SJSA1 (cell line): Measurements from ENCODE around the gene ADAMTS6. TPM values are rescaled to one million over a fixed set of nuclear protein-coding genes. Genes with fewer than 3 reads are reported as not detected.

Experiments used
- DNase-seq, 2 experiments: peaks; one replicate each; pipeline ENCODE4 v3.0.0-alpha.2; 2015 to 2020; ENCODE audit warnings: low spot score in 2 of 2, low read depth in 1 of 2
- H3K27ac ChIP-seq: fragments of 250-450 bp; sonication (Bioruptor Pico); 2 replicates; pipeline ENCODE4 v1.5.1; 2020; ENCODE audit warnings: mild to moderate bottlenecking, moderate library complexity
- H3K27me3 ChIP-seq: fragments of 250-450 bp; sonication (Bioruptor Pico); replicated peaks from 2 replicates; pipeline ENCODE4 v1.5.1; 2020; ENCODE audit warnings: mild to moderate bottlenecking, moderate library complexity
- H3K36me3 ChIP-seq: fragments of 250-450 bp; sonication (Bioruptor Pico); 2 replicates; pipeline ENCODE4 v1.5.1; 2020; ENCODE audit warnings: mild to moderate bottlenecking
- H3K4me1 ChIP-seq: fragments of 250-450 bp; sonication (Bioruptor Pico); replicated peaks from 2 replicates; pipeline ENCODE4 v1.6.1; 2021; ENCODE audit warnings: mild to moderate bottlenecking
- H3K4me3 ChIP-seq: fragments of 250-450 bp; sonication (Bioruptor Pico); 2 replicates; pipeline ENCODE4 v1.5.1; 2020; ENCODE audit warnings: mild to moderate bottlenecking
- H3K9me3 ChIP-seq: fragments of 250-450 bp; sonication (Bioruptor Pico); replicated peaks from 2 replicates; pipeline ENCODE4 v1.5.1; 2020; ENCODE audit warnings: mild to moderate bottlenecking
- total RNA-seq: library from RNA; depleted of rRNA; stranded (reverse); fragments of >200 nt; shearing (Covaris generic); gene quantifications from 2 replicates; pipeline ENCODE4 v1.2.3, GENCODE V29; 2014

The ADAMTS6 gene
- total RNA-seq, 1 experiment from 2014 or later: 4.1 TPM

DNA sequence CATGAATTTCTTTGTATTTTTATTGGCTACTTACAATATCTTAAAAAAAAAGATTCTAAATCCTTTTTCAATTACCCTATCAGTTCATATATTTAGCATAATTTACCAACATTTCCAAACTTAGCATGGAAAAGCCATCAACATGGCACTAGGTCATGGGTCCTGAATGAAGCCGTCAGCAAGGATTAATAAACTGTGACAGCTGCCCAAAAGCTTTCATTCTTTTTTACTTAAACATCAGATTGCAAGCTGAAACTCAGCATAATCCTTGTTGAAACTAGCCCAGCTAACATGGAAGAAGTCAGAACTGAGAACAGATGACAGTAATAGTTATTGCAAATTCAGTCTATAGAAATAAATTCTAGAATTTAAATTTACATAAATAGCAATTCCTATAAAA is 209.8 kb downstream of the ADAMTS6 start:
- no peak for DNase-seq
- no peaks in the 10 kb centered on the region for H3K27me3 ChIP-seq
- no peak overlapping the region for H3K27ac ChIP-seq
- H3K4me3 ChIP-seq: no peak overlapping the region
- no peaks in the 10 kb centered on the region for H3K4me1 ChIP-seq
- no peaks in the 10 kb centered on the region for H3K9me3 ChIP-seq
- no peaks in the 10 kb centered on the region for H3K36me3 ChIP-seq

DNA sequence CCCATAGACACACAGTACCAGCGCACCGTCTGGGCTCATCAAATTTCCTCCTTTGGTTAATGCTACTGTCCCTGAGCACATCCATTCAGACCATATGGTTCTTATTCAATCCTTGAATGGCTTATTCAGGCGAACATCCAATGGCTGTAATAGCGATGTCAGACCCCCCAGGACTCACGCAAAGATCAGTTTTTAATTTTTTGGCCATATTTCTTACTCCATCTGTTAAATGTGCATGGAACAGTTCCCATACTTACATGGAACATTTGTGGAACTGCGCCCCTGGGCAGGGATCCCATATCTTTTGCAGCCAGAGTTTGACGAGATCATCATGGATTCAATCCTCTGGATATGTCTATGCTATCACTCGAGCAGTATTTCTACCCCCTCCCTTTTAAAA is 213.2 kb downstream of the ADAMTS6 start:
- H3K27me3 ChIP-seq: no peaks in the 10 kb centered on the region
- H3K4me1 ChIP-seq: no peaks in the 10 kb centered on the region
- no peaks in the 10 kb centered on the region for H3K9me3 ChIP-seq
- H3K4me3 ChIP-seq: no peak overlapping the region
- H3K36me3 ChIP-seq: no peaks in the 10 kb centered on the region
- DNase-seq: no peak
- H3K27ac ChIP-seq: no peak overlapping the region

DNA sequence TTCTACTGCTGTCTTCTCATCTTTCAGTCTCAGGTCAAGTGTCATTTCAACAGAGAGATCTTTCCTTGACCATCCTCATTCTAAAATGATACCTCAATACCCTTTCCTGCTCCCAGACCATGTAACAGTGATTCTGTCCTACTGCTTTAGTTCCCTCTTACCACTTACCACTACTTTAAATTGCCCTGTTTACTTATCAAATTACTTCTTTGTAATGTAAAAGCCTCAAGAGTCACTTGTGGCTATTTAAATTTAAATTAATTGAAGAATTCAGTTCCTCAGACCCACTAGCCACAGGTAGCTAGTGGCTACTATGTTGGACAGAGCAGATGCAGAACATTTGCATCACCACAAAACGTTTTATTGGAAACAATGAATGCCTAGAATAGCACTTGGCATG is 217.3 kb downstream of the ADAMTS6 start:
- Histone ChIP-seq H3K4me3 (no peak overlapping the region), H3K4me1 (peaks cover 11% of the 10 kb centered on the region), H3K27me3 (no peaks in the 10 kb centered on the region), H3K36me3 (no peaks in the 10 kb centered on the region), H3K27ac (no peak overlapping the region), H3K9me3 (no peaks in the 10 kb centered on the region)
- no peak for DNase-seq

DNA sequence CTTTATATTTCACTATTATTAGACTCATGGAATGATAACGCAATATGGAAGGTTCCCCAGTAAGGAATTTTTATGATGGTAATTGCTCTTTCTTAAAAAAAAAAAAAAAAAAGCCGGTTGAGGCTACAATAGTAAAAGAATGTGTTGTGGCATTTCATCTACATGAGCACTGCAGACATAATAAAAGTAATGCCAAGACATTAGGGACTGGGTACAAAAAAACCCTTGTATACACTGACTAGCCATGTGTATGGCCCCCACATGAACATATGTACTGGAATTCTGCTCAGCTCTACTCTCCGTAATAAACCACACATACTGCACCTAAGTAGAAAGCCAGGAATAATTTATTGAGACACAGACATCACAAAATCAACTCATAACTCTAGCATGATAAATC is 218.4 kb downstream of the ADAMTS6 start:
- Histone ChIP-seq H3K9me3 (no peaks in the 10 kb centered on the region), H3K4me3 (no peak overlapping the region), H3K4me1 (peaks cover 11% of the 10 kb centered on the region), H3K36me3 (no peaks in the 10 kb centered on the region), H3K27ac (no peak overlapping the region), H3K27me3 (no peaks in the 10 kb centered on the region)
- DNase-seq: no peak

DNA sequence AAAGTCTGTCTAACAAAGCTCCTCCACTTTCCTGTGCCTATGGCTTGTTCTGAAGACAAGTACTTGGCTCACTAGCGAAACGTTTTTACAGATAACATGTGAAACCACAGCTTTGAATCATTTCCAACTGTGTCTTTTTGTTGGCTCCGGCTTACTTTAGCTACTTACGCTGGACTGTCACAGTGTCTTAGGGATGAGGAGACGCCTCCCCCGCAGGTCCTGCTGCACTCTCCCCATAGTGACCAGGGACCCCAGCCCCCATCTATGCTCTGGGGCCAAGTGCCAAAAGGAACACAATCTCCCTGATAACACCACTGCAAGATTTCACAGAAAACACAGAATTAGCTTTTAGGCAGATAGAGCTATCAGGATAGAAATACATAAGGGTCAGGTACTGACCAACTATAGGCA is 219.1 kb downstream of the ADAMTS6 start:
- H3K27ac ChIP-seq: no peak overlapping the region
- H3K4me1 ChIP-seq: peaks cover 11% of the 10 kb centered on the region
- H3K27me3 ChIP-seq: no peaks in the 10 kb centered on the region
- H3K4me3 ChIP-seq: no peak overlapping the region
- no peaks in the 10 kb centered on the region for H3K36me3 ChIP-seq
- DNase-seq: peak in 1 of 2 experiments; percentile 37
- H3K9me3 ChIP-seq: no peaks in the 10 kb centered on the region

DNA sequence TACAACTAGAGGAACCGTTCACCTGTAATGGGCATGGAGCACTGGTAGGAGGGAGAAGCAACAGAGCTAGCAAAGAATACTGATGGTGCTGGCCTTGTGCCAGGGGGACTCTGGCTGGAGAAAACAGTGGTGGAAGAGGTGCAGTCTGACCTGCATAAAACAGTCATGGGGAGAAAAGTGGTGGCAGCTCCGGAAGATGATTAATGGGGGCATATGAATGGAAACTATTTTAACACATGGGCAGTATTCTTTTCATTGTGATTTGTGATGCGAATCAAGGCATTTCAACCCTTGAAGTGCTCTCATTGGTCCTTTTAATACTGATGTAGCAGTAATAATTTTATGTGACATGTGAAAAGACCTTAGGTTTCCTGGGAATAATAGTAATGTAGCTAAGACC is 219.6 kb downstream of the ADAMTS6 start:
- Histone ChIP-seq H3K4me1 (peaks cover 11% of the 10 kb centered on the region), H3K36me3 (no peaks in the 10 kb centered on the region), H3K9me3 (no peaks in the 10 kb centered on the region), H3K4me3 (no peak overlapping the region), H3K27ac (no peak overlapping the region), H3K27me3 (no peaks in the 10 kb centered on the region)
- peak in 1 of 2 experiments; percentile 2 for DNase-seq

DNA sequence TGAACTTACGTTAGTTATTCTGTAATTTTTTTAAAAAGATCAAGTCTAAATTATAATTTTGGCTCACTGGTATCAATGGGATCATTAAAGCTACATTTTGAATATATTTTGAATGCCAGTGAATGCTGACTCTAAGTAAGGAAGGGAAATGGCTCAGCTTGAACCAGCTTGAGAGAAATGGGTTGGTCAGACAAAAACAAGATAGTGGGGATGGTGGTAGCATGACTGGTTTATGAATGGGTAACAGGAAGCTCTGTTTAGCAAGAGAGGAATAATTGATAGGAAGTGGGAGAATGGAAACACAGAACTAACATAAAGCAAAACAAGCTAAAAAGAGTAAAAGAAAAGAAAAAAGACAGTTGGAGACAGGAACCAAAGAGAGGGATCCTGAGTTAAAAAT is 220.2 kb downstream of the ADAMTS6 start:
- H3K27me3 ChIP-seq: no peaks in the 10 kb centered on the region
- no peak for DNase-seq
- peaks cover 11% of the 10 kb centered on the region for H3K4me1 ChIP-seq
- no peaks in the 10 kb centered on the region for H3K36me3 ChIP-seq
- no peak overlapping the region for H3K4me3 ChIP-seq
- H3K9me3 ChIP-seq: no peaks in the 10 kb centered on the region
- H3K27ac ChIP-seq: no peak overlapping the region

DNA sequence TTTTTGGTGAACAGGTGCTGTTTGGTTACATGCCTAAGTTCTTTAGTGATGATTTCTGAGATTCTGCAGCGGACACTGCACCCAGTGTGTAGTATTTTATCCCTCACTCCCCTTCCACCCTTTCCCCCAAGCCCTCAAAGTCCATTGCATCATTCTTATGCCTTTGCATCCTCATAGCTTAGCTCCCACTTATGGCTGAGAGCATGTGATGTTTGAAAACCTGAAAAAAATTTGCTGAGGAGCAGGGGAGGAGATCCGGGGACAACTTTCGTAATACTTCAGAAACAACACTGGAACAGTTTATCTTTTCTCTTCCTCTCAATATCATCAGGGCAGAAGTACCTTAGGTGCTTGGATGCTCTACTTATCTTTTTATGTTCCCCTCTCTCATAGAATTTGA is 226.4 kb downstream of the ADAMTS6 start:
- Histone ChIP-seq H3K27me3 (no peaks in the 10 kb centered on the region), H3K4me3 (no peak overlapping the region), H3K9me3 (no peaks in the 10 kb centered on the region), H3K4me1 (no peaks in the 10 kb centered on the region), H3K36me3 (no peaks in the 10 kb centered on the region), H3K27ac (no peak overlapping the region)
- DNase-seq: no peak

DNA sequence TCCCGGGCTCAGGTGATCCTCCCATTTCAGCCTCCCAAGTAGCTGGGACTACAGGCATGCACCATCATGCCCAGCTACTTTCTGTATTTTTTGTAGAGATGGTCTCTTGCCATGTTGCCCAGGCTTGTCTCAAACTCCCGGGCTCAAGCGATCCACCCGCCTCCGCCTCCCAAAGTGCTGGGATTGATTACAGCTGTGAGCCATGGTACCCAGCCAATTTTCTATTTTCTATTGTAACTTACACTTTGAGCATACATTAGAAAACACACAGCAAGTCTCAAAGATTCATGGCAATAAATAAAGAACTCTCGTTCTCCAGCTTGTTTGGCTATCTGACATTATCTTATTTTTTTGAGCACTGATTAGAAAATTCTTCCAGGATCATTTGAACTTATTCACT is 228.7 kb downstream of the ADAMTS6 start:
- H3K27ac ChIP-seq: no peak overlapping the region
- no peaks in the 10 kb centered on the region for H3K4me1 ChIP-seq
- H3K27me3 ChIP-seq: no peaks in the 10 kb centered on the region
- H3K4me3 ChIP-seq: no peak overlapping the region
- H3K9me3 ChIP-seq: no peaks in the 10 kb centered on the region
- no peak for DNase-seq
- H3K36me3 ChIP-seq: no peaks in the 10 kb centered on the region

DNA sequence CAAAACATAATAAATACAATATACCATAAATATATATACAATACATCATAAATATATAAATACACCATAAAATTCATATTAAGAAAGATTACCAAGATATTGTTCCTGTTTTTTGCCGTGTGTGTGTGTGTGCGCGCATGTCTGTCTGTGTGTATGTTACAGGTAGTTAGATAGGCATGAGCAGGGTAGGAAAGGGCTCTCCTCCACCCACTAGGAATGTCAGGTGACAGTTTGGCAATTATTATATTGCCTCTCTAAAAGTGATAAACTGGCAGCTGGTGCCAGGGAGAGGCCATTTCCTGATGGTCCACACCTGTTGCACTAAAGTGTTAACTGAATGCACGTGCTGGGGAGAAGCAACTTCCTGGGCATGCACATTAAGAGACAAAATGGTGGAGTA is 232.8 kb downstream of the ADAMTS6 start:
- no peak for DNase-seq
- no peak overlapping the region for H3K4me3 ChIP-seq
- no peaks in the 10 kb centered on the region for H3K4me1 ChIP-seq
- no peaks in the 10 kb centered on the region for H3K36me3 ChIP-seq
- H3K9me3 ChIP-seq: no peaks in the 10 kb centered on the region
- no peak overlapping the region for H3K27ac ChIP-seq
- H3K27me3 ChIP-seq: no peaks in the 10 kb centered on the region

DNA sequence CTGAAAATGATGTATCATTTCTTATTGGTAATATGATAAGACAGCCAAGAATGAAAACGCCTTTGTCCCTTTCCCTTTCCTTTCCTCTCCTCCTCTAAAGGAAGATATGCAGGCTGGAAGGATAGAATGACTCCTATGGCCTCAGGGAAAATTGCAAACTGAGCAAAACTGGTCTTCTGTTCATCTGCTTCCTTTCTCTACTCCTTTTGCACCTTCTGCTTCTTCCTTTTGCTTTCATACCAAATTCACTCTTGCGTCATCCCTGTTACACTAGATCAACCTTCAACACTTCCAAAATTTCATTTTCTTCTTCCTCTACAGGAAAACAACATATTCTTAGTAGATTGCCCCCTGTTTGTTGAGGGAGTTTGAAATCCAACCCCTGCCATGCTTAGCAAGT is 234.1 kb downstream of the ADAMTS6 start:
- no peak for DNase-seq

DNA sequence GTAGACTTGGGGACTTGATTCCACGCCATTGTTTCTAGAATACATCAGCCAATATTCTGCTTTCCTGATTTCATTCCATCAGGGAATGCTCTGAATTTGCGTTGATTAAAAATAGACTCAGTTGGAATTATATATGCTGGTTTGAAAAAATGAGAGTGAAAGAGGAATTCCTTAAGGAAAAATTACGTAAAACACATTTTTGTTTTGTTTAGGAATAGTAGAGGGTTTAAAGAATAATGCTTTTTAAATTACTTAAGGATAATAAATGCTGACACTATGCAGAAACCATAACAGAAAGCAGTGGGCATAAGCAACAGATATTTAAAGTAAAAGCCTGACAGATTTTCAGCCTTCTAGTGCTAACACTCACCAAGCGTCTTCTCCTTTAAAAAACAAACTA is 235.0 kb downstream of the ADAMTS6 start:
- Histone ChIP-seq H3K27me3 (no peaks in the 10 kb centered on the region), H3K9me3 (no peaks in the 10 kb centered on the region), H3K4me3 (no peak overlapping the region), H3K4me1 (no peaks in the 10 kb centered on the region), H3K36me3 (no peaks in the 10 kb centered on the region), H3K27ac (no peak overlapping the region)
- DNase-seq: no peak

More for the DNA sequence above, 234.1 kb downstream of the ADAMTS6 start:
- Histone ChIP-seq H3K27ac (no peak overlapping the region), H3K4me1 (no peaks in the 10 kb centered on the region), H3K27me3 (no peaks in the 10 kb centered on the region), H3K36me3 (no peaks in the 10 kb centered on the region), H3K4me3 (no peak overlapping the region), H3K9me3 (no peaks in the 10 kb centered on the region)

DNA sequence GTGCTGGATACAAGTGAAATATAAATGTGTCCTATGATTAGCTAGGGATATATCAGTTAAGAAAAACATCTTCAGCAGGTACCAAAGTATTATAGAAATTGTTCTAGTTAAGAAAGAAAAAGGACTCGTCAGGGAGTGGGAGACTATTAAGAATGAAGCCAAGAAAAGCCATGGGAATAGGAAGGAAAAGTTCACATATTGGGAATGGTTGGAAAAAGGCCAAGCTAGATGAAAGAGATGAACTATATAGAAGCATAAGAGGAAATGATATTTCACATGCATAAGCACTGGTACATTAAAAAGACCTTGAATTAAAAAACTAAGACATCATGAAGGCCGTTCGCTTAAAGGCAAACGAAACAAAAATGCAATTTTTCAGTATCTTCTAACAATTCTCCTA is 237.7 kb downstream of the ADAMTS6 start:
- no peaks in the 10 kb centered on the region for H3K9me3 ChIP-seq
- no peak overlapping the region for H3K4me3 ChIP-seq
- DNase-seq: no peak
- no peaks in the 10 kb centered on the region for H3K36me3 ChIP-seq
- no peaks in the 10 kb centered on the region for H3K27me3 ChIP-seq
- H3K4me1 ChIP-seq: no peaks in the 10 kb centered on the region
- H3K27ac ChIP-seq: no peak overlapping the region

DNA sequence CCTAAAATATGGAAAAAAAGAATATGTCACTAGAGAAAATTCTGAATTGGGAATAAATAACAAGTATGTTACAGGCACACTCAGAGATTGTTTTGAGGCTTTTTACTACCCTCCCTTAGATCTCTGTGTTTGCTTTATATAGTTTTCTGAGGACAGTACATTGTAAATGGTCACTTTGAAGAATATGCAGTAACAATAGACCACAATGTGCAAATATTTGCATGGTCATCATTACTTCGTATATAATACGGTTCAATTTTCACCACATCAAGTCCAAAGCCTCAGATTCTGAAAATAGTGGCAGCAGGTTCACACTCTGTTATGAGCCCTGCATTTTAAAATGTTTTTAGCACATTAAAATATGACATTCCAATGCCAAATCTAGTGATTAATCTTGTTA is 238.6 kb downstream of the ADAMTS6 start:
- H3K4me3 ChIP-seq: no peak overlapping the region
- no peaks in the 10 kb centered on the region for H3K36me3 ChIP-seq
- no peak overlapping the region for H3K27ac ChIP-seq
- no peak for DNase-seq
- H3K9me3 ChIP-seq: no peaks in the 10 kb centered on the region
- no peaks in the 10 kb centered on the region for H3K27me3 ChIP-seq
- no peaks in the 10 kb centered on the region for H3K4me1 ChIP-seq

DNA sequence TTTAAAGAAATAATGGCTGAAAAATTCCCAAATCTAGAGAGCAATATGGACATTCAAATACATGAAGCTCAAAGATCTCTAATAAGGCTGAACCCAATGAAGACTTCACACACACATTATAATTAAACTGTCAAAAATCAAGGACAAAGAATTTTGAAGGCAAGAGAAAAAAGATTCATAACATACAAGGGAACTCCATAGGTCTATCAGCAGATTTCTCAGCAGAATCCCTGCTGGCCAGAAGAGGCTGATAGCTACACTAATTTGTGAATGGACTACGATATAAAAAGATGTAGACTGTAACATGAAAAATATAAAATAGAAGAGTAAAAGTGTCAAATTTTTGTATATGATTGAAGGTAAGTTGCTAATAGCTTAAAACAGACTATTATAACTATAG is 251.9 kb downstream of the ADAMTS6 start:
- Histone ChIP-seq H3K9me3 (0 out of 2 replicates have a peak, but pooled peaks cover 3% of the 10 kb centered on the region), H3K27ac (no peak overlapping the region), H3K27me3 (no peaks in the 10 kb centered on the region), H3K4me1 (no peaks in the 10 kb centered on the region), H3K36me3 (no peaks in the 10 kb centered on the region), H3K4me3 (no peak overlapping the region)
- DNase-seq: no peak
